Muscle layer of colon (tissue), 2 donors: ENCODE data around the gene VPREB1.
"Not testable (repeated sequence)": the region's sequence is repeated elsewhere in the genome, so short reads cannot be mapped to it uniquely, and the experiment has no call there.

Experiments
- H3K27ac ChIP-seq: one replicate; pipeline ENCODE4 v1.7.0; 2013; ENCODE audit warnings: low read depth, mild to moderate bottlenecking, low read length, moderate library complexity
- H3K27me3 ChIP-seq, 2 donors: one replicate each; pipeline ENCODE4 v1.7.0; 2013; ENCODE audit warnings: low read length in 2 of 2, mild to moderate bottlenecking in 2 of 2; ENCODE audit not compliant: insufficient read depth in 2 of 2, control insufficient read depth in 1 of 2
- H3K36me3 ChIP-seq: one replicate; pipeline ENCODE4 v1.7.0; 2013; ENCODE audit warnings: mild to moderate bottlenecking, low read length; ENCODE audit not compliant: insufficient read depth
- H3K4me1 ChIP-seq: one replicate; pipeline ENCODE4 v1.7.0; 2013; ENCODE audit warnings: mild to moderate bottlenecking, low read length; ENCODE audit not compliant: insufficient read depth
- H3K4me3 ChIP-seq, 2 donors: one replicate each; pipeline ENCODE4 v1.7.0; 2013; ENCODE audit warnings: low read length in 2 of 2, low read depth in 1 of 2, mild to moderate bottlenecking in 1 of 2, moderate library complexity in 1 of 2
- H3K9ac ChIP-seq: one replicate; pipeline ENCODE4 v1.7.0; 2013; ENCODE audit warnings: low read length
- H3K9me3 ChIP-seq: one replicate; pipeline ENCODE4 v1.7.0; 2013; ENCODE audit warnings: mild to moderate bottlenecking, low read length
- donor health status: abdominal sarcoma.
- donor health status: Adenocarcinoma of cecum.

The VPREB1 gene

DNA sequence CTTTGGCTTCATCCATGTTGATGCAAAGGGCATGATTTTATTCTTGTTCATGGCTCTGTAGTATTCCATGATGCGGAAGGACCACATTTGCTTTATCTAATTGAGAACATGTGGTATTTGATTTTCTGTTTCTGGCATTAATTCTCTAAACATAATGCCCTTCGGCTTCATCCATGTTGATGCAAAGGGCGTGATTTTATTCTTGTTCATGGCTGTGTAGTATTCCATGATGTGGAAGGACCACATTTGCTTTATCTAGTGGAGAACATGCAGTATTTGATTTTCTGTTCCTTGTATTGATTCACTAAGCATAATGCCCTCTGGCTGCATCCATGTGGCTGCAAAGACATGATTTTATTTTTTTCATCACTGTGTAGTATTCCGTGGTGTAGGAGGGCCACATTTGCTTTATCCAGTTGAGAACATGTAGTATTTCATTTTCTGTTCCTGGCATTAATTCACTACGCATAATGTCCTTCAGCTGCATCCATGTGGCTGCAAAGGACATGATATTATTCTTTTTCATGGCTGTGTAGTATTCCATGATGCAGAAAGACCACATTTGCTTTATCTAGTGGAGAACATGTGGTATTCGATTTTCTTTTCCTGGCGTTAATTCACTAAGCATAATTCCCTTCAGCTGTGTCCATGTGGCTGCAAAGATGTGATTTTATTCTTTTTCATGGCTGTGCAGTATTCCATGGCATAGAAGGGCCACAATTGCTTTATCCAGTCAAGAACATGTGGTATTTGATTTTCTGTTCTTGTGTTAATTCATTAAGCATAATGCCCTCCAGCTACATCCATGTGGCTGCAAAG, 14.2 kb downstream of the VPREB1 start:
- not testable (repeated sequence) for H3K27me3 ChIP-seq, H3K36me3 ChIP-seq, H3K4me3 ChIP-seq, H3K9ac ChIP-seq, H3K9me3 ChIP-seq, H3K4me1 ChIP-seq, H3K27ac ChIP-seq

DNA sequence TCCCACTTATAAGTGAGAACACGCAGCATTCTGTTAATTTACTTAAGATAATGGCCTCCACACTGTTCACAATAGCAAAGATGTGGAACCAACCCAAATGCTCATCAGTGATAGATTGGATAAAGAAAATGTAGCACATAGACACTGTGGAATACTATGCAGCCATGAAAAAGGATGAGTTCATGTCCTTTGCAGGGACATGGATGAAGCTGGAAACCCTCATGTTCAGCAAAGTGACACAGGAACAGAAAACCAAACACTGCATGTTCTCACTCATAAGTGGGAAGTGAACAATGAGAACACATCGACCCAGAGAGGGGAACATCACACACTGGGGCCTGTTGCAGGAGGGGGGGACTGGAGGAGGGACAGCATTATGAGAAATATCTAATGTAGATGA, 15.6 kb downstream of the VPREB1 start:
- H3K36me3 ChIP-seq, H3K4me1 ChIP-seq, H3K4me3 ChIP-seq, H3K27ac ChIP-seq, H3K9ac ChIP-seq, H3K9me3 ChIP-seq, H3K27me3 ChIP-seq: not testable (repeated sequence)

DNA sequence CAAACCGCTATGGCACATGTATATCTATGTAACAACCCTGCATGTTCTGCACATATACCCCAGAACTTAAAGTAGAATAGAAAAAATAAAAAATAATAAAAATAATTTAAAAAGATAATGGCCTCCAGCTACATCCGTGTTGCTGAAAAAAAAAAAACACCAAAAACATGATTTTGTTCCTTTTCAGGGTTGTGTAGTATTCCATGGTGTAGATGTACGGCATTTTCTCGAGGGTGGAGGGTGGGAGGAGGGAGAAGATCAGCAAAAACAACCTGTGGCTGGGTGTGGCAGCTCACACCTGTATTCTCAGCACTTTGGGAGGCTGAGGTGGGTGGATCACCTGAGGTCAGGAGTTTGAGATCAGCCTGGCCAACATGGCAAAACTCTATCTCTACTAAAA, 16.0 kb downstream of the VPREB1 start:
- H3K9ac ChIP-seq, H3K4me3 ChIP-seq, H3K9me3 ChIP-seq, H3K27ac ChIP-seq, H3K27me3 ChIP-seq, H3K36me3 ChIP-seq, H3K4me1 ChIP-seq: not testable (repeated sequence)

DNA sequence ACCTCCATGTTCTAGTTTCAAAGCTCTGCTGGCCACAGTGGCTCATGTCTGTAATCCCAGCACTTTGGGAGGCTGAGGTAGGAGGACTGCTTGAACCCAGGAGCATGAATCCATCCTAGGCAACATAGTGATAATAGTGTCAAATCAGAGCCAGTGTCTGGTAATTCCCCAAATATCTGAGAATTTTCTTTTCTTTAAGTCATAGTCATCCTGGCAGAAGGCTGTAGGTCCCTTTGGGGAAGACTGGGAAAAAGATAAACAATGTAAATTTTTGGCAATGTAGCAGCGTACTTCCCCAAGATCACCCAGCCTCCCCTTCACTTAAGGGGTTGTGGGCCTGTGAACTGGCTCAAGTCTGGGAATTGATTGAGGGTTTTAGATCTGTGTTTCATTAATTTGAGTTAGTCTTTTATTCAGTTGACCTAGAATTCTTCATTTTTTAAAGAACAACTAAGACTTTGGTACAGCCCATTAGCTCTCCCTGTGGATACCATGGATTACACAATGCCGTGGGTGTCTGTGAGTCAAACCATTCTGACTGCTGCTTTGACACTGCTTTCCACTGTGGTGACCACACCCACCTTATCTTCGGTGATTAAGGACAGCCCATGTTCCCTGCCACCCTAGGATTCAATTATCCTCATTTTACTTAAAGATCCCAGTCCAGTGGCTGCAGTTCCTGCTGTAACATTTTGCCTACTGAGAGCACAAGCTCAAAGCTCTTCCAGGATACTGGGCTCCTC, 17.9 kb downstream of the VPREB1 start:
- H3K27ac ChIP-seq, H3K27me3 ChIP-seq, H3K4me3 ChIP-seq, H3K36me3 ChIP-seq, H3K9me3 ChIP-seq, H3K4me1 ChIP-seq, H3K9ac ChIP-seq: not testable (repeated sequence)

DNA sequence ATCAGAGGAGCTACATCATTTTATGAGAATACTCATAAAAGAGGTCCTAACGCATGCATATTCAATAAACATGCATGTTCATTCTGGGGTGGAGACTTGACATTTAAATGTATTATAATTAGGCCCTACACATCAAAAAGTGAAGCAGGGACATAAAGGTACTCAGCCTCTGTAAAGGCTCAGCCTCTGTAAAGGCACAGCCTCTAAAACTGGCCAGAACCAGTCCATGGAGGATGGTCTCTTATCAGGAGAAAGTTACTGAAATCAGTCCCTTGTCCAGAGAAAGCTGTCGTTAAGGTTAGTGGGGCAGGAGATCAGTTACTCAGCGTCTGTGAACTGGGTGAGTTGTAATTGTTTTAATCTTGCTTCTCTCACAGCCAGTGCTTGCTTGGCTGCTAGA, 19.2 kb downstream of the VPREB1 start:
- not testable (repeated sequence) for H3K9me3 ChIP-seq, H3K27ac ChIP-seq, H3K9ac ChIP-seq, H3K4me3 ChIP-seq, H3K36me3 ChIP-seq, H3K27me3 ChIP-seq, H3K4me1 ChIP-seq

DNA sequence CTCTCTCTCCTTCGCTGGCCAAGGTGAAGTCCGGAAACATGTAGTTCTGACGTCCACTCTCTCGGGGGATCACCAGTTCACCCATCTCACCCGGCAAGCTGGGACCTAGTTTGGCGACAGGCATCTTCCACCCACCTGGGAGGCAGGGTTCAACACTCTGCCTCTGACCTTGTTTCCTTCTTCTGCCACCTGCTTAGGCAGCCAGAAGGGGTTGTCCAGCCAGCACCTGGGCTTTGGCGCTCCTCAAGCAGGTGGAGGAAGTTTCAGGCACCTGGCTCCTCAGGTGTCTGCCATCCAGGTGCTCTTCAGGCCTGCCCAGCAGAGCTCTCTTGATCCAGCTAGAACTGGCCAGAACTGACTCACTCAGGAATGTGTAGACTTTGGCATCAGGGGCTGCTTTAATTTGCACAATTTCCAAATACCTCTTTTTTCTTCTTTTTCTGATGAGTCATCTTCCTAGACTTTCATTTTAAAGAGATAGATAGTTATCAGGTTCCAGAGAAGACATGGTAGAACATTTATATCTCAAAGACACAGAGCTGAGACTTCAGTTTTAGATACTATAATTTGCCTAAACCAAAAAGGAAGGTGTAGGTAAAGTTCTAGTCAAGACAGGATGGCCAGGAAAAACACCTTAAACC, 25.6 kb downstream of the VPREB1 start:
- not testable (repeated sequence) for H3K4me1 ChIP-seq, H3K27me3 ChIP-seq, H3K9me3 ChIP-seq, H3K36me3 ChIP-seq, H3K4me3 ChIP-seq, H3K9ac ChIP-seq, H3K27ac ChIP-seq

DNA sequence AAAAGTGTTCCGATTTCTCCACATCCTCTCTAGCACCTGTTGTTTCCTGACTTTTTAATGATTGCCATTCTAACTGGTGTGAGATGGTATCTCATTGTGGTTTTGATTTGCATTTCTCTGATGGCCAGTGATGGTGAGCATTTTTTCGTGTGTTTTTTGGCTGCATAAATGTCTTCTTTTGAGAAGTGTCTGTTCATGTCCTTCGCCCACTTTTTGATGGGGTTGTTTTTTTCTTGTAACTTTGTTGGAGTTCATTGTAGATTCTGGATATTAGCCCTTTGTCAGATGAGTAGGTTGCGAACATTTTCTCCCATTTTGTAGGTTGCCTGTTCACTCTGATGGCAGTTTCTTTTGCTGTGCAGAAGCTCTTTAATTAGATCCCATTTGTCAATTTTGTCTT, 32.8 kb downstream of the VPREB1 start:
- not testable (repeated sequence) for H3K9me3 ChIP-seq, H3K27ac ChIP-seq, H3K4me1 ChIP-seq, H3K9ac ChIP-seq, H3K36me3 ChIP-seq, H3K27me3 ChIP-seq, H3K4me3 ChIP-seq

DNA sequence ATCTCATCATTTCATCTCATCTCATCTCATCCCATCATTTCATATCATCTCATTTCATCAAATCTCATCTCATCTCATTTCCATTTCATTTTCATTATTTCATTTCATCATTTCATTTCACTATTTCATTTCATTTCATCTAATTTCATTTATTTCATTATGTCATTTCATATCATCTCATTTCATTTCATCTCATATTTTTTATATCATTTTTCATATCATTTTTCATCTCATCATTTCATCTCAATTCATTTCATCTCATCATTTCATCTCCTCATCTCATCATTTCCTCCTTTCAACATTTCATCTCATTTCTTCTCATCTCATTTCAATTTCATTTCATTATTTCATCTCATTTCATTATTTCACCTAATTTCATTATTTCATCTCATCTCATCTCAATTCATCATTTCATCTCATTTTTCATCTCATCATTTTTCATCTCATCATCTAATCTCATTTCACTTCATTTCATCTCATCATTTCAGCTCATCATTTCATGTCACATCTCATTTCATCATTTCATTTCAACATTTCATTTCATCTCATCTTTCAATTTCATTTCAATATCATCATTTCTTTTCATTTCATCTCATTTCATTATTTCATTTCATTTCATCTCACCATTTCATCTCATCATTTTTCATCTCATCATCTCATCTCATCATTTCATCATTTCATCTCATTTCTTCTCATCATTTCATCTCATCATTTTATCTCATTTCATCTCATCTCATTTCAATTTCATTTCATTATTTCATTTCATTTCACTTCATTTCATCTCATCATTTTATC, 40.6 kb downstream of the VPREB1 start:
- not testable (repeated sequence) for H3K9ac ChIP-seq, H3K4me3 ChIP-seq, H3K27ac ChIP-seq, H3K27me3 ChIP-seq, H3K36me3 ChIP-seq, H3K9me3 ChIP-seq, H3K4me1 ChIP-seq

DNA sequence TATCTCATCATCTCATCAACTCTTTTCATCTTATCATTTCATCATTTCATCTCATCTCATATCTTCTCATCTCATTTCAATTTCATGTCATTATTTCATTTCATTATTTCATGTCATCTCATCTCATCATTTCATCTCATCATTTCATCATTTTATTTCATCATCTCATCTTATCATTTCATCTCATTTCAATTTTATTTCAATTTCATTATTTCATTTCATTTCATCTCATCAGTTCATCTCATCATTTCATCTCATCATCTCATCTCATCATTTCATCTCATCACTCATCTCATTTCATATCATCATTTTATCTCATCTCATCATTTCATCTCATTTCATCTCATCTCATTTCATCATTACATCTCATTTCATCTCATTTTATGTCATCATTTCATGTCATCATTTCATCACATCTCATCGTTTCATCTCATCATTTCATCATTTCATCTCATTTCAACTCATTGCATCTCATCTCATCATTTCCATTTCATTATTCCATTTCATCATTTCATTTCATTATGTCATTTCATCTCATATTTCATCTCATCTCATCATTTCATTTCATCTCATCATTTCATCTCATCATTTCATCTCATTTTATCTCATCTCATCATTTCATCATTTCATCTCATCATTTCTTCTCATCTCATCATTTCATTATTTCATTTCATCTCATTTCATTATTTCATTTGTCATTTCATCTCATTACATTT, 42.0 kb downstream of the VPREB1 start:
- not testable (repeated sequence) for H3K4me1 ChIP-seq, H3K9ac ChIP-seq, H3K9me3 ChIP-seq, H3K27ac ChIP-seq, H3K36me3 ChIP-seq, H3K4me3 ChIP-seq, H3K27me3 ChIP-seq

DNA sequence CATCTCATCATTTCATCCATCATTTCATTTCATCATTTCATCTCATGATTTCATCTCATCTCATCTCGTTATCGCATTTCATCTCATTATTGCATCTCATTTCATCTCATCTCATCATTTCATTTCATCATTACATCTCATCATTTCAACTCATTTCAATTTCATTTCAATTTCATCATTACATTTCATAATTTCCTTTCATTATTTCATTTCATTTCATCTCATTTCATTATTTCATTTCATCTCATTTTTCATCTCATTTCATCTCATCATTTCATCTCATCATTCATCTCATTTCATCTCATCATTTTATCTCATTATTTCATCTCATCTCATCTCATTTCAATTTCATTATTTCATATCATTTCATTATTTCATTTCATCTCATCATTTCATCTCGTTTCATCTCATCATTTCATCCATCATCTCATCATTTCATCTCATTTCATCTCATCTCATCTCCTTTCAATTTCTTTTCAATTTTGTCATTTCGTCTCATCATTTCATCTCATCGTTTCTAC, 42.6 kb downstream of the VPREB1 start:
- H3K9me3 ChIP-seq, H3K36me3 ChIP-seq, H3K27ac ChIP-seq, H3K4me1 ChIP-seq, H3K9ac ChIP-seq, H3K27me3 ChIP-seq, H3K4me3 ChIP-seq: not testable (repeated sequence)

DNA sequence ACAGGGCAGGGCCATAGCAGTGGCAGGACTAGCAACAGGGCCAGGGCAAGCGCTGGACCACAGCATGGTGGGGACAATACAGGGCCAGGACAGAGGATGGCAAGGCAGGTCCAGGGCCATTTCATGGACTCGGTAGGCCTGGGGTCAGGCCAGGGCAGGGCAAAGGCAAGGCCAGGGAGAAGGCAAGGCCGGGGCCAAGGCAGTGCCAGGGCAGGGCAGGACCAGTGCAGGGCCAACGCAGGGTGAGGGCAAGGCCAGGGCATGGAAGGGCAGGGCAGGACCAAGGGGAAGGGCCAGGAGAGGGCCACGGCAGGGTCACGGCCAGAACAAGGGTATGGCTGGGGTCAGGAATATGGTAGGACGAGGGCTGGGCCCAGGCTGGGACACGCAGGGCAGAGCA, 45.1 kb downstream of the VPREB1 start:
- not testable (repeated sequence) for H3K4me3 ChIP-seq, H3K27ac ChIP-seq, H3K27me3 ChIP-seq, H3K9ac ChIP-seq, H3K4me1 ChIP-seq, H3K36me3 ChIP-seq, H3K9me3 ChIP-seq
